Panc1 (cell line): ENCODE results near the gene NEURL4. TPM values are rescaled to one million over a fixed set of nuclear protein-coding genes. Genes with fewer than 3 reads are reported as not detected.

Experiments
- ATAC-seq: fragments of 200-7000 bp; cut with Tn5 transposase; 2 replicates; pipeline ENCODE4 v1.9.1; 2020; ENCODE audit warnings: mild to moderate bottlenecking, moderate library complexity
- BruUV-seq: library from RNA; stranded (reverse); fragments of 400-500 nt; replicated peaks from 2 replicates; lab custom pipeline; 2021; lab: Mats Ljungman, UMichigan
- CTCF ChIA-PET: fragments of 300-600 bp; sonication (Branson Sonifier 250); formaldehyde crosslinking; loops from one replicate; lab custom pipeline; 2022; ENCODE audit warnings: antibody characterized with exemption; lab: Charles Lee
- POLR2A ChIA-PET: fragments of 300-600 bp; sonication (Branson Sonifier 250); formaldehyde crosslinking; loops from one replicate; lab custom pipeline; 2022; ENCODE audit warnings: antibody characterized with exemption; lab: Charles Lee
- DNase-seq: peaks from one replicate; pipeline ENCODE4 v3.0.0-alpha.2; 2010; ENCODE audit warnings: low read depth, low spot score
- H3K27ac ChIP-seq: 2 replicates; pipeline ENCODE4 v1.5.1; 2011; ENCODE audit warnings: mild to moderate bottlenecking, low read length, inconsistent platforms
- H3K27me3 ChIP-seq: fragments of 200-500 bp; sonication (Bioruptor generic); 2 replicates; pipeline ENCODE4 v1.6.0; 2014; ENCODE audit warnings: low read length, inconsistent platforms; ENCODE audit not compliant: control insufficient read depth, insufficient read depth
- H3K36me3 ChIP-seq: fragments of 200-500 bp; sonication (Bioruptor generic); 2 replicates; pipeline ENCODE4 v1.5.1; 2014; ENCODE audit warnings: inconsistent platforms, mild to moderate bottlenecking, low read length, moderate library complexity; ENCODE audit not compliant: control insufficient read depth, insufficient read depth
- H3K4me1 ChIP-seq: 2 replicates; pipeline ENCODE4 v1.5.1; 2011; ENCODE audit warnings: inconsistent platforms, mild to moderate bottlenecking, low read length, moderate library complexity; ENCODE audit not compliant: control insufficient read depth, insufficient read depth
- H3K4me3 ChIP-seq, 2 experiments: 2 replicates each; pipeline ENCODE4 v1.5.1; 2011 to 2012; ENCODE audit warnings: low read depth in 2 of 2, low read length in 2 of 2, mild to moderate bottlenecking in 2 of 2, inconsistent platforms in 1 of 2, moderate library complexity in 1 of 2
- H3K9me3 ChIP-seq: fragments of 200-500 bp; sonication (Bioruptor generic); 2 replicates; pipeline ENCODE4 v1.5.1; 2014; ENCODE audit warnings: low read depth, mild to moderate bottlenecking, inconsistent platforms, low read length, moderate library complexity; ENCODE audit not compliant: control insufficient read depth, insufficient read depth
- CTCF ChIP-seq: fragments of 450-650 bp; IDR thresholded peaks from 2 replicates; pipeline ENCODE4 v1.5.1; 2017; ENCODE audit warnings: mild to moderate bottlenecking
- POLR2AphosphoS5 ChIP-seq: IDR thresholded peaks from 2 replicates; pipeline ENCODE4 v1.6.1; 2012; ENCODE audit warnings: mild to moderate bottlenecking, low read depth, low read length, moderate library complexity
- REST ChIP-seq, 2 experiments: IDR thresholded peaks; 2 replicates each; pipeline ENCODE4 v1.6.1; 2011 to 2012; ENCODE audit warnings: low read depth in 2 of 2, control low read depth in 1 of 2, low read length in 1 of 2, mild to moderate bottlenecking in 1 of 2, moderate library complexity in 1 of 2; ENCODE audit not compliant: insufficient read depth in 1 of 2
- SIN3A ChIP-seq: IDR thresholded peaks from 2 replicates; pipeline ENCODE4 v1.6.1; 2012; ENCODE audit warnings: low read depth, mild to moderate bottlenecking, low read length, moderate library complexity, borderline replicate concordance; ENCODE audit not compliant: insufficient read depth
- TCF7L2 ChIP-seq: IDR thresholded peaks from 2 replicates; pipeline ENCODE4 v1.6.1; 2011; ENCODE audit warnings: mild to moderate bottlenecking, low read depth, low read length, inconsistent platforms
- in situ Hi-C: cut with HindIII; loops from 2 replicates; pipeline ENCODE4 v1.10.0; 2016; ENCODE audit warnings: low sequenced_read_pairs, low pct_unique_long_range_greater_than_20kb
- intact Hi-C: fragments of 100-400 bp; cut with micrococcal nuclease; formaldehyde crosslinking; loops from one replicate; pipeline ENCODE4 v1.10.0; 2022; ENCODE audit not compliant: unreplicated experiment
- total RNA-seq: library from RNA; stranded (reverse); gene quantifications from one replicate; pipeline ENCODE4 v1.2.1, GENCODE V29; 2021; ENCODE audit not compliant: unreplicated experiment

NEURL4 gene
- total RNA-seq, 1 experiment from 2014 or later, result 58.9 TPM

GRCh38 chr17:7306911-7307685, 22.0 kb downstream of the NEURL4 start, which contains the start of gene EIF5A:
EIF5A (plus strand) TSS chr17:7307628; CDS start chr17:7309636, 2,008 bp downstream.
- ATAC-seq (peak; percentile 89), DNase-seq (peak; percentile 100)
- TF ChIP-seq TCF7L2 (peak; percentile 53; the same call in 1 of the 2 replicates), SIN3A (no peak), POLR2AphosphoS5 (peak; percentile 54)
- H3K27me3 ChIP-seq, result no peaks in the 10 kb centered on the region
- H3K36me3 ChIP-seq, result peaks cover 20% of the 10 kb centered on the region
- ChIA-PET CTCF (no interaction called here), POLR2A (no interaction called here)
- H3K9me3 ChIP-seq, result no peaks in the 10 kb centered on the region
- peak within 1 kb of the TSS; percentile 93 for H3K27ac ChIP-seq
- peaks cover 26% of the 10 kb centered on the region for H3K4me1 ChIP-seq
- intact Hi-C loops (no loop called here), in situ Hi-C loops (no loop called here)
- no TSS peak for BruUV-seq
- peak within 1 kb of the TSS; percentile 86 to 92 for H3K4me3 ChIP-seq

- no peak for ATAC-seq
- Histone ChIP-seq H3K27me3 (no peaks in the 10 kb centered on the region), H3K36me3 (peaks cover under 1% of the 10 kb centered on the region), H3K27ac (no peak overlapping the region), H3K9me3 (no peaks in the 10 kb centered on the region), H3K4me3 (no peak overlapping the region), H3K4me1 (peaks cover 1% of the 10 kb centered on the region; the same call in 1 of the 2 replicates)
- no peak for DNase-seq
- intact Hi-C loops (no loop called here), in situ Hi-C loops (no loop called here)
- ChIA-PET CTCF (no interaction called here), POLR2A (interaction anchor here (0.7 kb wide), 1 partner anchor 28 kb away, joined by 10 read pairs; no protein-coding TSS in a partner anchor)
- BruUV-seq, result no TSS peak
- TF ChIP-seq TCF7L2 (no peak), SIN3A (no peak), POLR2AphosphoS5 (no peak), REST (IDR thresholded peaks at IDR 0.05; ENCODE audit: insufficient read depth in 1 of 2, low read depth in 2 of 2, low read length in 1 of 2) (no peak), CTCF (no peak)
Observed at GRCh38 chr17:7304179-7304578, 25.0 kb downstream of the NEURL4 start.
